Measurements from ENCODE around the gene ATXN1.
"Not testable (repeated sequence)": the region's sequence is repeated elsewhere in the genome, so short reads cannot be mapped to it uniquely, and the experiment has no call there.

Gene ATXN1

DNA sequence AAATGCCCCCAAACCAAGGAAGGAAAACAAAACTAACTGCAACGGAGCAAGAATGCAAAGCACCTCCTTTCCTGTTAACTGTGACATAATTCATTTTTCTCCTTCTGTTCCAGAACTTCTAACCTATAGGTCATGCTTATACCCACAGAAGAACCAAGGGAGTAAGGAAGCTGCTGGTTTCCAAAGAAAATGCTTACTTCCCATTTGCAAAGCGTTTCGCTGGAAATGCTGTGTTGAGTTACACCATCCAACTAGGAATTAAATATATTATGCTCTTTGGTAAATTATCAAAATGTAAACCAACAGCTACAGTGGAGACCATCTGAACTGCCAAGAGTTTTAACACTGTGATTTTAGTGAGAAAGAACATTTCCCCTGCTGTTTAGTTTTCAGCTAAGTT is 42.9 kb downstream of the ATXN1 start:
- no peak for DNase-seq

DNA sequence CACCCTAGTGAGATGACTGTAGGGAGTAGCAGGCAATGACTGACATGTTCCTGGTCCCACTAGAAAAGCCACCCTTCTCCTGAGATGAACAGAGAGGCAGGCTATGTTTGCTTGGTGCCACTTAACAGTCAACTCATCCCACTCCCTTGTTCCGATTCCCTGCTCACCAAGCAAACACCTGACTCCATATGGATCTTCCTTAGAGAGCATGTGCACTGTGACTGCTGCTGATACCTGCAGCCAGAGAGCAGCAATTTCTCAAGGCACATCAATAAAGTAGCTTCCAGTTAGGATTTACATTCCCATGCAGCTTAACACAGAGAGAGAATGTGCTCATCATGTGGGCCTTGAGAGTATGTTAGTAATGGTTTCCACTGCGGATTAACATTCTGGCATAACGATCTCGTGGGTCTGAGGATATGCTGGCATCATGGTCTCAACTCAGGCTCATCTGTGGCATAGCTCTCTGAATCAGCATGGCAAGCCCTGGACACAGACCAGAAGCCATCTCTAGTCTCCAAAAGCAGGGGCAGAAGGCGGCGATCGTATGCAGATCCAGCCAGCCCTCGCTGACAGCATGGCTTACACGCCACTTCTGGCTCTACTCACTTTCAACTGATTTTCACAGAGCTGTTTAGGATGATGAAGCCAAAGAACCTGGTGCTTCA is 43.9 kb downstream of the ATXN1 start:
- no peak for DNase-seq

DNA sequence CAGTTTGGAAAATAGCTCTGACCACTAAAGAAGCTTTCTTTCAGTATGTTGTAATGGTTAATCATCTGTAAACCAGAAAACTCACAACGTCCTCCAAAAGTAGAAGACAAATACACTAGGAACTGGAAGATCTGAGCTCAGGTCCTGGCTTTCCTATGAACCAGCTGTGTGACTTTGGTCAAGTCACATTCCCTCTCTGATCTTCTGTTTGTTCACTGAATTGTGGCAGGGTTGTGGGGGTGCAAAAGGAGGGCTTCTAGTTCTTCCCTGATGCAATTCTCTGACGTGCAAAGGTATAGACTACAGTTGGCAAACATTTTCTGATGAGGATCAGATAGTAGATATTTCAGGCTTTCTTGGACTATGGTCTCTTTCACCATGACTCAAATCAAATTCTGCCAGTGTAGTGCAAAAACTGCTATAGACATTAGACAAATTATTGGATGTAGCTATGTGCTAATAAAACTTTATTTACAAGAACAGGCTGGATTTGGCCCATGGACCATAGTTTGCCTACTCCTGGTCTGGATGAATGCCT is 44.9 kb downstream of the ATXN1 start:
- no peak for DNase-seq

DNA sequence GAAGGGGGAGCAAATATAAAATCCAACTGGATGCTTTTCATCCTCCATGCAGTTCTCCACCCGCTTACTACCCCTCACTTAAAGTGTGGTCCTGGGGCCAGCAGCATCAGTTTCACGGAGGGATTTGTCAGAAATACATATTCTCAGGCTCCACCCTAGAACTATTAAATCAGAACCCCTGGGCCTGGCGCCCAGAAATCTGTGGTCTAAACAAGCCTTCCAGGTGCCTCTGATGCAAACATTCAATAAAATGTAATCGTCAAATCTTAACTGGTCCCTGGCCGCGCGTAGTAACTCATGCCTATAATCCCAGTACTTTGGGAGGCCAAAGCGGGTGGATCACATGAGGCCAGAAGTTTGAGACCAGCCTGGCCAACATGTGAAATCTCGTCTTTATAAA is 47.7 kb downstream of the ATXN1 start:
- peak; percentile 35 for DNase-seq

DNA sequence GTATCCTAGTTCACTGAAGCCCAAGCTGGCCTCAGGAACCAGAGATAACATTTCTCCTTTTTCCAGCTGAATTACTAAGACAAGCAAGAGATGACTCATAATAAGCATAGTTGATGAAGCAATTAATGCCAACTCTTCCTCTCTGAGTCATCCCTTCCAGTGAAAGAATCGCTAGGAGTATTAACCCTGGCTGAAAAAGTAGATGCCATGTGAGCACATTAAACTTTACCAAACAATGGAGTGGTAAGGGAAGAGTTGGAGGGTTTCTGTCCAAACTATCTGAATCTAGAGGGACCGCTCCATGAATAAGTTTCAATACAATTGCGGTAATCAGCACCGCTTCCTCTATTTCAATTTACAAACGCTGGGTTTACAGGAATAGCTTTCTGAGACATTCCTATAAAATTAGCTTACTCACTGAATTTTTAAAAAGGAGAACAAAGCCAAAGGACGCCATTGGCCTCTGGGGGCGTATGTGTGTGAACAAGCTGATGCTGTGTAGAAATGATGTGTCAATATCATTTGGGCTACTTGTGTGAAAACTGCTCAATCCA is 48.3 kb downstream of the ATXN1 start:
- DNase-seq: peak; percentile 91

DNA sequence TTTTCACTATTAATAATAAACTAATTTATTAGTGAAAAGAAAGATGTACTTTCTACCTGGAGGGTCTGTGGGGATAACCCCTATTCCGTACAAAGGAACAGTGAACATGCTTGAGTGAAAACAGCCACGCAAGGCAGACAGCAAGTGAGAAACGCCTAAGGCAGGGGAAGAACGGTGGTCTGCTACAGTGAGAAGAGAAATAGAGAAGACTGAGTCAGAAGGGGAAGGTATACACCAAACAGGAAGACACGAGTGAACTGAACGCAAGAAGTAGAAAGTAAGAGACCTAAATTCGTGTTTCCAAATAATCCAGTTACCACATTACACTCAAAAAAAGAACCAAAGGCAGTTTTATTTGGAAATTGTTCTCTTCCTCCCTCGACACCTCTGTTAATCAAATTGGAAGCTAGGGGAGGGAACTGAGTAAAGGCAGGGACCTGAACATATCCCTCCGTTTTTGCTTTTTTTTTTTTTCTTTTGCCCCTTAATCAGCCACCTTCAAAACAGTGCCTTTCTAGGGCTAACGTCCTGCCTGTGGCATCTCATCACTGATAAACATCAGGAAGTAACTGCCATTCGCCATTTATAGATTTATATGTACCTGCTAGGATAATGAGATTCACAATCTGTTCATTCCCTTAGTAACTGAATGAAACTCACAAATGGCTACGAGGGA is 48.9 kb downstream of the ATXN1 start:
- DNase-seq: no peak

DNA sequence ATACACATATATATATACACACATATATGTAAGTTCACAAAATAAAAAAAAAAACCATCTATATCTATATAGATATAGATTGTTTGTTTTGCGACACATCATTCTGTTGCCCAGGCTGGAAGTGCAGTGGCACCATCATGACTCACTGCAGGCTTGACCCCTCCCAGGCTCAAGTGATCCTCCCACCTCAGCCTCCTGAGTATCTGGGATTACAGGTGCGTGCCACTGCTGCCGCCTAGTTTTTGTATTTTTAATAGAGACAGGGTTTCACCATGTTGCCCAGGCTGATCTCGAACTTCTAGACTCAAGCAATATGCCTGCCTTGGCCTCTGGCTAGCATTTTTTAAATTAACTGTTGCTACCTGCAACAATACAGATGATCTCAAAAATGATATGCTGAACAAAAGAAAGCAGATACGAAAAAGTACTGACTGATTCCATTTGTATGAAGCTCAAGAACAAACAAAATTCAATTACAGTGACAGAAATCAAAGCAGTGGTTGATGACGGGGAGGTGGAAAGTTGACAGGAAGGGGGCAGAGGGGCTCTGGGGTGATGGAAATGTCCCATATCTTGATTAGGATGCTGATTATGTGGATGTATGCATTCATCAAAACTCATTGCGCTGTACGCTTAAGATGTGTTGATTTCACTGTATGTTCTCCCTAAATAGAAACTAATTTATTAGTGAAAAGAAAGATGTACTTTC is 49.6 kb downstream of the ATXN1 start:
- no peak for DNase-seq

DNA sequence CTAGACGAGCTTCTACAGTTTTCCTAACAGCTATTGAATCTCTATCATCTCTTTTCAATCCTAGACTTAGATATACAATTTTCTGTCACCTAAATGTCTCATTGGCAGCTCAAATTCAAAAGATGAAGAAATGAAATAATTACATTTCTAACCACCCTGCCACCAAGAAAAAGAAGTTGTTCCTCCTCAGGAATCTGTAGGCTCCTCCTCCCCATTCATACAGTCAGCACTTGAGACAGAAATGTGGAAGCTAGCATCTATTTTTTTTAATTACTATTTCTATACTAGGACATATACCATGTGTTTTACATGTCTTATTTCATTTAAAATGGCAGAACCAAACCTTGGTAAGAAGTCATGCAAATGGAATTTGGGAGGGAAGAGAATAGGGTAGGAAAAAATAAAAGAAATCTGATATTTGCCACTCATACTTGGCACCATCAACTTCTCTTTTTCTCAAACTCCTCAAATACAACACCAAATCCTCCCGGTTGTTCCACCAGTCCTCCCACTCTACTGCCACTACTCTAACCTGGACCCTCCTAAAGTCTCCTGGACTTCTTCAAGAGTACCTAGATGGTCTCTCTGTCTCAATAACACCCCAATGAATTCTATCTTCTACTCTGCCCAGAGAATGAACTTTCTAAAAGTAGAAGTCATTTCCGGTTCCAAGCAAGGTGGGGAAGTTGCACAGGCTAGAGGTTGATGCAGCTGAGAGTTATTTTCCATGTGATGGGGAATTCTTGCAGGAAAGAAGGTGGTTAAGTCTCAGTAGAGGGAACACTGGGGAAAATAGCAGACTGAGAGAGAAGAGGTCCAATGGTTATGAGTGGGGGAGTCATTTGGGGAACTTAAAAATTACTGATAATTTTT is 54.1 kb downstream of the ATXN1 start:
- no peak for DNase-seq

DNA sequence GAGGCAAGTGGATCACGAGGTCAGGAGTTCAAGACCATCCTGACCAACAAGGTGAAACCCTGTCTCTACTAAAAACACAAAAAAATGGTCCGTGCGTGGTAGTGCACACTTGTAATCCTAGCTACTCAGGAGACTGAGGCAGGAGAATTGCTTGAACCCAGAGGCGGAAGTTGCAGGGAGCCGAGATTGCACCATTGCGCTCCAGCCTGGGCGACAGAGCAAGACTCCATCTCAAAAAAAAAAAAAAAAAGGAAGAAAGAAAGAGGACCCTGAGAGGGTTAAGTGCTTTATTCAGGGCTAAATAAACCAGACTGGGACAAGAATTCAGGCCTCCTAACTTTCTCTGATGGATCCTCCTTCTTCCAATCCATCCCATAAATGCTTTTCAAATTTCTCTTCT is 54.8 kb downstream of the ATXN1 start:
- DNase-seq: not testable (repeated sequence)

DNA sequence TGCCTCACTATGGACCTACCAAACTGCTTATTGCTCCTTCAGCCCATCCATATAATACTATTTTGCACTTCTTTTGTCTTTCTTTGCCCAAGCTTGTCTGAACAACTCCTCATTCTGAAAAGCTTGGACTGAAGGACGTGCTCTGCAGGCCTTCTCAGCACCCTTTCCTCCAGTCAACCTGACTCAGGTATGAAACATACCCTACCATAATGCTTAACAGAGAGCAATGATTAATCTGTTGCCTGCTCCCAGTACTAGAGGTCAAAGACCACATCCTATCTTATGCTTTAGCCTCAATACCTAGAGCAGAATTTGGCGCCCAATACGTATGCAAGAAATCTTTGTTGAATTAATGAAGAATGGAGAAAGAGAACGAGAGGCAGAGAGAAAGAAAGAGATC is 55.2 kb downstream of the ATXN1 start:
- DNase-seq: no peak

DNA sequence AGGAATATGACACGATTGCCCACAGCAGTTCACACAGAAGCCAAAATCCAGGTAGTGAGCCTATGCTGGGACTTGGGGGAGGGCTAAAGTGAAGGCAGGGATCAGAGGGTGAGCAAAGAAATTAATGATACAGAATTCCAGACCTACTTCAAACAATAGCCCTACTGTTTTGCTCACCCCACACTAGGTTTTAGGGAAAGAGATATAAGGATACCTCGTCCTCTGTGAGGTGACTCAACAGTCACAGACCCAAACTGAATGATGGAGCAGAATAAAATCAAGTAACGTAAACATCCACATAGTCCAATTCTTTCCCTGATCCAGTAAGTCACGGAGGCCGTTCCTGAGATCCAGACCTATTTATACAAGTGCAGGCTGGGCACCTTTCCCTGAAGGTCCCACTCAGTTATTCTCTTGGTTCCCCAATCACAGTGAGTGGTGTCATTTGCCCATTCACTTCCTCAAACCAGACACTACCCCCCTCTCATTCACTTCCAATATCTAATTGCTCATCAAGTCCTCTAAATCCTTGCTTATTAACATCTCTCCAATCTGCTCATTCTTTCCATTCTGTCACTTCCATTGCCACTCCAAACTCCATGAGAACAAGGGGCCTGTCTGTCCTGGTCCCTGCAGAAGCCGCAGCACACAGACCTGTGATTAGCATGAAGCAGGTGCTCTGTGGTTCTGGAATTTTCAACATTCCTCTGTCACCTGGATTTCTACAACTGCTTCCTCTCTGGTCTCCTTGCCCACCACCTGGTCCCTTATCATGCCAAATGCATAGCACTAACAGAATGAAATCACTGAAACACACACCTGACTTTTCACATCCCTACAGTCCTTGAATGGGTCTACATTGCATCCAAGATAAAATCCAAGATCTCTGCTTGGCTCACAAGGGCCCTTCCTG is 55.9 kb downstream of the ATXN1 start:
- DNase-seq: no peak

DNA sequence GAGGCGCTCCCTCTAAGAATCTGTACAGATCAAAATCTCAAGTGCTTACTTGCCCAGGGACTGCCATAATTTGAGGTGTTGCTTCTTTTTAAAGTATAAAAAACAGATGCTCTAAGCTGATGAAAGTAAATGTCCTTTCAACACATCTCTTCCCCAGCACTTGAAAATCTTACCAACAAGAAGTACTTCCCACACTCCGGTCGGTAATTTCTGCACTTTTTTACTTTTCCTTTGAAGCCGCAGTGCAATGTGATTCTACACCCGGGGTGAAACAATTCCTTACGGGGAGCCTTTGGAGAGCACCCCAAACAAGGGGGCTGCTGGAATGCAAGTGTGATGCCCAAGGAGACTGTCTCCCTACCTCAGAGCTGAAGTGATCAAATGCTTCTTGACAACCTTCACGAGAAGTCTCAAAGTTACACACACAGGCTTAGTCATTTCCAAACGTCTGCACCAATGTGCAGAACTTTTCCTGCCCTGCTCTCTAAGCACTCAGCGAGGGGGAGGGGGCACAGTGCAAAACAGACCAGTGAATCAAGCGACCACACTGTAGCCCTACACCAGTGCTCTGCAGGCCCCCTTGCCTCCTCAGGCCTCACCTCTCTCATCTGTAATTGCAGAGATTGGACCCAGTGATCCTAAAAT is 56.7 kb downstream of the ATXN1 start:
- peak; percentile 80 for DNase-seq

DNA sequence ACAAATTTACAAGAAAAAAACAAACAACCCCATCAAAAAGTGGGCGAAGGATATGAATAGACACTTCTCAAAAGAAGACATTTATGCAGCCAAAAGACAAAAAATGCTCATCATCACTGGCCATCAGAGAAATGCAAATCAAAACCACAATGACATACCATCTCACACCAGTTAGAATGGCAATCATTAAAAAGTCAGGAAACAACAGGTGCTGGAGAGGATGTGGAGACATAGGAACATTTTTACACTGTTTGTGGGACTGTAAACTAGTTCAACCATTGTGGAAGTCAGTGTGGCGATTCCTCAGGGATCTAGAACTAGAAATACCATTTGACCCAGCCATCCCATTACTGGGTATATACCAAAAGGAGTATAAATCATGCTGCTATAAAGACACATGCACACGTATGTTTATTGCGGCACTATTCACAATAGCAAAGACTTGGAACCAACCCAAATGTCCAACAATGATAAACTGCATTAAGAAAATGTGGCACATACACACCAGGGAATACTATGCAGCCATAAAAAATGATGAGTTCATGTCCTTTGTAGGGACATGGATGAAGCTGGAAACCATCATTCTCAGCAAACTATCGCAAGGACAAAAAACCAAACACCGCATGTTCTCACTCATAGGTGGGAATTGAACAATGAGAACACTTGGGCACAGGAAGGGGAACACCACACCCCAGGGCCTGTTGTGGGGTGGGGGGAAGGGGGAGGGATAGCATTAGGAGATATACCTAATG is 58.5 kb downstream of the ATXN1 start:
- not testable (repeated sequence) for DNase-seq

DNA sequence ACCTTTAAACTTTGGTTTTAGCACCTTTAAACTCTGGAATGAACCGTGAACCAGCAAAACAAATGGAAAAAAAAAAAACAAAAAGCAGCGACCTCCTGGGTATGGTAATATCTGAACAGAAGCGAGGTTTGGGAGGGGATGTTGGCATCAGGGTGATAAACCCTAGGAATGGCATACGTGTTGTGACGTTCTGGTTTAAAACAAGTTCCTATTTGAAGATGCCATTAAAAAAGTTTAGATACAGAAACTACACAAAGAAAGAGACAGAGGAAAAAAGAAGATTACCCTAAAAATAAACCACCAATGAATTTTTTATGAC is 60.4 kb downstream of the ATXN1 start:
- DNase-seq: no peak

DNA sequence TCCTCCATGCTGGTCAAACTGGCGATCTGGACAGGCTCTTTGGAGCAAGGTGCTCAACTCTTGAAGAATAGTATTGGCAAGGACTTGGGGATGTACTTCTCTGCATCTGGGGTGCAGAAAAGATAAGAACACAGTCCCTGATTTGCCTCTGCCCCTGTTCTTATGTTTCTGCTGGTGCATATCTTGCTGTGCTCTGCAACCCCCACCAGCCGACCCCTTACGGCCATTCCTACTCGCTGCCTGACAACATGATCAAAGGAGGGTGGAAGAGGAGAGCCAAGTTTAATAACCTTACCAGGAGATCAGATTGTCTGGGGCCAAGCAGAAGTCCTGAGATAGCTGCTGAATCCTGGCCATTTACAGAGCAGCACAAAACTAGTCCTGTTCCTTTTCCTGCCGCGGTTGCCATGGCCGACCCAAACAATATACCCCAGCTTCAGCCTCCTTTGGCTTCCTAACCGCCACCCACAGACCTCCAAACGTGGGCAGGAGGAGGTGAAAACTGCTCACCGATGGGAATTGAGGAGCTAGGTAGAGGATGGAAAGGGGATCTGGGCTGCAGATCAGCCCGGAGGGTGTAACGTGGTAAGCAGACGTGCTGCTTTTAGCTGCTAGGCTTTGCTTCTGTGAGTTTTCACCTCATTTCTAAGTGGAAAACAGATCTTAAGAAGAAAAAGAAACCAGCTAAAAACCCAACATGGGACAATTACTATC is 60.9 kb downstream of the ATXN1 start:
- DNase-seq: no peak

DNA sequence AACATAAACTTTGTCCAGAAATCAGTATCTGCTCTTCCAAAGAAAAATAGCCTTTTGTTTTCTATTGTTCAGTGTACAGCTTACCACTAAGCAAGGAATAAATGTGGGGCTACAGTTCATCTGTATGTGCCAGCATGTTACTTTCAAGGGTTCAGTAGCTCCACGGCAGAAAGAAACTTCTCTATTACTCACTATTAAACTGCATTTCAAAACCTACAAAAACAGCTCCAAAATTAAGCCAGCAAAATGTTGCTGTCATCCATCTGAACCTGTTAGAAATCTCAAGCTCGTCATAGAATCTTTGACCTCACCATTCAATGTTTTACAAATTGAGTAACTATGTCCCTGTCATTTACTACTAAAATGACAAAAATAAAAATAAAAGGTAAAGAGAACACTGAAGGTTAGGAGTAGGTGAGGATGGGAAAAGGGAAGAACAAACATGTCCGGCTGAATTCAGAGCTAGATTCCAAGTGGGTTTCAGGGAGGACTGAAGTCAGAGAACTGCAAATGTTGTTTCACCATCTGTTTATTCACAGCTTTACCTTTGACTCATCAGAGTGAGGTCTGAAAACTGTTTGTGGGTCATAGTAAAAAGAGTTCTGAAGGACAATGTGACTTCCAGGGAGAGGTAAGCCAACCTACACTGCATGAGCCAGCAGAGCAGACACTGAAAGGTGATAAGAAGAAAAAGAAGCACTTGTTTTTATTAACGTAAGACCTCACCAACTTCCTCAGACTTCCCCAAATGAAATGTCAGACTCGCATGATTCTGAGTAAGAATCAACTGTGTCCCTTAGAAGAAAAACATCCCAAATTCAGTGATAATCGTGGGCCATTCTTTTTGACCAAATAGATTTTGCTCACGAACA is 62.0 kb downstream of the ATXN1 start:
- DNase-seq: no peak

DNA sequence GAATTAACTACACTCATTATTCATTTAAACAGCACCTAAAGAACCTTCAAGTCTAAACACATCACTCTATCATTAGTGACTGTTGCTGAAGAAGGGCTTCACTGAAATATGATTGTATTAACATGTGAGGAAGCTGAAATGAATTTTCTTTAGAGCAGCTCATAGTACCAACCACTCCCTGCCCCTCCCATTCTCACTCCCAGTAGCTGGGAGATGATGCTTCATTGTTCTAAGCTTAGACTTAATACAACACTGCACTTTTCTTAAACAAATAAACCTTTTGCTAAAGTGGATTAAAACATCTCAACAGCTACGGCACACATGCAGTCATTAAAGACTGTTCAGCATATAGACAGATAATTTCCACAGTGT is 63.1 kb downstream of the ATXN1 start:
- DNase-seq: no peak

DNA sequence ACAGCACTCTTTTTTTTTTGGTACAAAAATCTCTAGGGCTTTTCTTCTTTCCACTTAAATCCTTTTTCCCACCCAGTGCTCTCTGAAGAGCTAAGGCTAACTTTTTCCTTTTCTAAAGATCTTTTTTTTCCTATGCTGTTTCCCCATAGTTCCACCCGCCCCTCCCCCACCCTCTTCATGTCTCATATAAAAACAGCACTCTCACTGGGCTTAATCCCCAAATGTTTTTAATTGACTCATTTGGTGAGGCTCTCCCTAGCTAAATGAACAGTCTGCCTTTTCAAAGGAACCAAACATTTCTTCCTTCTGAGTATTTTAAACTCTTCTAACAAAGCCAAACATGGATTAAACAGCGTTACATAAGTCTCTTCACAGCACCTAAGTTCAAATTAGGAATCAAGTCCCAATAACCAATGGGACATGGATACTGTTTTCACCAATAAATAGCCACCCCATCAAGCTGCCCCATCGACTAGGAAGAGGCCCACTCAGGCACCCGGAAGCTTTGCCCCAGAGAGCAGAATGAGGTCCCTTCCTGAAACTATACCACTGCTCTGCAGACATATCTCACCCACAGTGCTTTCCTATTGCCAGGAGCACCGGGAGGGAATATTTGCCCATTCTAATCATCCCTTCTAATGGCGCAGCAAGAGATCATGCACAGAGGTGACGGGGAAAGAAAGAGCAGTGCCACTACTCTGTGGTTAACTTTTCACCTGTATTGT is 63.7 kb downstream of the ATXN1 start:
- no peak for DNase-seq
